Measurements from ENCODE around the gene ITGA6.

The ITGA6 gene

DNA sequence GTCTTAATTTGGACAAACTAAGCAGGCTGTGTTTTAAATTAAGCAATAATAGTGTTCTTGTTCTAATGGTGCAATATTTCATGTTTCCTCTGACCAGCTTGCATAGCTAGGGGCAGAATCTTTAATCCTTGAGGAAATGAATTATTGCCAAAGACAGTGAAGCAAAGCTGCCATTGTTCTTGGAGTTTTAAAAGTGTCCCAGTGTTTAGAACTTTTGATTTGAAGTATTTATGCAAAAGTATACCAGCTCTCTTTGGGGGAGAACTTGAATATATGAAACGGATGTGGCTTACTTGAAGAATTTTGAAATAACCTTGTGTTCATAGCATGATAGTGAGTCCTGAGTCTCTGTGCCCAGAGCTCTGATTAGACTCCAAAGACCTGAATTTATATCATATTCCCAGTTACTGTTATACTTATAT lies 33.4 kb downstream of the ITGA6 start:
- Histone ChIP-seq H3K4me3 (ENCODE audit: severe bottlenecking) (no peak overlapping the region), H3K27me3 (ENCODE audit: insufficient read depth, poor library complexity, severe bottlenecking) (no peaks in the 10 kb centered on the region), H3K27ac (ENCODE audit: poor library complexity, severe bottlenecking) (peak overlapping the region; percentile 98), H3K36me3 (ENCODE audit: low read depth) (peaks cover 19% of the 10 kb centered on the region), H3K4me1 (ENCODE audit: insufficient read depth, poor library complexity, severe bottlenecking) (peaks cover 89% of the 10 kb centered on the region), H3K9me3 (ENCODE audit: severe bottlenecking) (no peaks in the 10 kb centered on the region)
- ATAC-seq (ENCODE audit: low read depth) (peak; percentile 19; the same call in 2 of the 3 replicates), DNase-seq (ENCODE audit: low spot score) (no peak)
- no peak for TF ChIP-seq CTCF (IDR thresholded peaks at IDR 0.05; ENCODE audit: poor library complexity, severe bottlenecking)

GRCh38 chr2:172461591-172462372 lies 34.4 kb downstream of the ITGA6 start:
- Histone ChIP-seq H3K27ac (ENCODE audit: poor library complexity, severe bottlenecking) (peak overlapping the region; percentile 98), H3K4me1 (ENCODE audit: insufficient read depth, poor library complexity, severe bottlenecking) (peaks cover 81% of the 10 kb centered on the region), H3K27me3 (ENCODE audit: insufficient read depth, poor library complexity, severe bottlenecking) (no peaks in the 10 kb centered on the region), H3K36me3 (ENCODE audit: low read depth) (peaks cover 24% of the 10 kb centered on the region), H3K9me3 (ENCODE audit: severe bottlenecking) (no peaks in the 10 kb centered on the region), H3K4me3 (ENCODE audit: severe bottlenecking) (no peak overlapping the region)
- peak; percentile 90 for TF ChIP-seq CTCF (IDR thresholded peaks at IDR 0.05; ENCODE audit: poor library complexity, severe bottlenecking)
- DNase-seq (ENCODE audit: low spot score), result no peak
- ATAC-seq (ENCODE audit: low read depth), result peak; percentile 54

DNA sequence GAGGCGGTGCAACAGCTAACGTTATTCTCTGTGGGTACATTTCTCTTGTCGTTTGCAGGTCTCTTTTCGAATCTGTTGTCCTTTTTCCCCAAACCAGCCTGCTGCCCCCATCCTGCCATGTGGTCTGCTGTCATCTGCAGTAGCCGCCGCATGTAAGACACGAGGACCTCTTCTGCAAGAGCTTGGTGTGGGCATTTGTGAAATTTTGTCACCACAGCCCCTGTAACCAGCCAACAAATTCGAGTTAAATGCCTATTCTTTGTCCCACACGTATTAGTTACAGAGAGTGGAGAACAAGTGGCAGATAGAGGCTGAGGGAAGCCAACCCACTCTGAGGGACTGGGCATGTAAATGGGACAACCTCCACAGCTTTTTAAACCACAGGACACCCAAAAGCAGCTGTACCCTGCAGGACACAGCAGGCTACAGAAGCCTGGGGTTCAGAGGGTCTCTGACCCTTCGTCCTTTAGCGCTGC lies 35.0 kb downstream of the ITGA6 start:
- H3K4me1 ChIP-seq (ENCODE audit: insufficient read depth, poor library complexity, severe bottlenecking), result peaks cover 77% of the 10 kb centered on the region
- no peak overlapping the region for H3K4me3 ChIP-seq (ENCODE audit: severe bottlenecking)
- DNase-seq (ENCODE audit: low spot score), result no peak
- no peaks in the 10 kb centered on the region for H3K9me3 ChIP-seq (ENCODE audit: severe bottlenecking)
- peak overlapping the region; percentile 98 for H3K27ac ChIP-seq (ENCODE audit: poor library complexity, severe bottlenecking)
- peaks cover 30% of the 10 kb centered on the region for H3K36me3 ChIP-seq (ENCODE audit: low read depth)
- H3K27me3 ChIP-seq (ENCODE audit: insufficient read depth, poor library complexity, severe bottlenecking), result no peaks in the 10 kb centered on the region
- peak; percentile 66 for TF ChIP-seq CTCF (IDR thresholded peaks at IDR 0.05; ENCODE audit: poor library complexity, severe bottlenecking)
- no peak for ATAC-seq (ENCODE audit: low read depth)

GRCh38 chr2:172462849-172463381 lies 35.5 kb downstream of the ITGA6 start:
- Histone ChIP-seq H3K9me3 (ENCODE audit: severe bottlenecking) (no peaks in the 10 kb centered on the region), H3K36me3 (ENCODE audit: low read depth) (peaks cover 35% of the 10 kb centered on the region), H3K4me3 (ENCODE audit: severe bottlenecking) (no peak overlapping the region), H3K27me3 (ENCODE audit: insufficient read depth, poor library complexity, severe bottlenecking) (no peaks in the 10 kb centered on the region), H3K27ac (ENCODE audit: poor library complexity, severe bottlenecking) (peak overlapping the region; percentile 98), H3K4me1 (ENCODE audit: insufficient read depth, poor library complexity, severe bottlenecking) (peaks cover 73% of the 10 kb centered on the region)
- TF ChIP-seq CTCF (IDR thresholded peaks at IDR 0.05; ENCODE audit: poor library complexity, severe bottlenecking), result no peak
- ATAC-seq (ENCODE audit: low read depth) (peak; percentile 38; the same call in 2 of the 3 replicates), DNase-seq (ENCODE audit: low spot score) (no peak)
